ENCODE results near the gene COL13A1. TPM values are rescaled to one million over a fixed set of nuclear protein-coding genes. Genes with fewer than 3 reads are reported as not detected.

The COL13A1 gene
- total and polyA plus RNA-seq, 2 of the 8 experiments (the other 6 are each of a cell fraction or from before 2014, with no cell fraction given): 2.6 to 5.2 TPM

GRCh38 chr10:69901022-69901421 lies 99.3 kb downstream of the COL13A1 start:
- Histone ChIP-seq H3K23ac (ENCODE audit: insufficient read length) (no peak overlapping the region), H3K14ac (ENCODE audit: insufficient read length) (no peak overlapping the region), H3K79me2 (ENCODE audit: control insufficient read depth in 1 of 2, insufficient read depth in 2 of 2, low read length in 2 of 2) (no peaks in the 10 kb centered on the region), H2BK12ac (ENCODE audit: low read depth, low read length) (no peak overlapping the region; the same call in 1 of the 2 replicates), H3K9me3 (ENCODE audit: insufficient read depth in 2 of 2, low read depth in 1 of 2, low read length in 1 of 2) (no peaks in the 10 kb centered on the region), H3K18ac (ENCODE audit: extremely low read depth, low read length) (no peak overlapping the region), H4K8ac (ENCODE audit: extremely low read depth, insufficient read depth, low read length) (no peak overlapping the region), H4K20me1 (replicated peaks in 1 of 2; ENCODE audit: control insufficient read depth in 1 of 2, insufficient read depth in 2 of 2, low read length in 2 of 2) (no peaks in the 10 kb centered on the region), H2BK20ac (ENCODE audit: low read length) (peak overlapping the region; percentile 67; the same call in 1 of the 2 replicates), H4K91ac (replicated peaks; ENCODE audit: insufficient read length, low read length) (peak overlapping the region; percentile 56), H3K9ac (replicated peaks in 1 of 4; ENCODE audit: extremely low read depth in 1 of 4, low read depth in 3 of 4, low read length in 3 of 4) (no peak overlapping the region), H3K79me1 (ENCODE audit: low read depth, low read length) (no peaks in the 10 kb centered on the region), H3K4me2 (ENCODE audit: insufficient read depth in 1 of 2, low read depth in 2 of 2, low read length in 2 of 2) (no peak overlapping the region), H2AFZ (ENCODE audit: low read length) (no peak overlapping the region), H3K27me3 (replicated peaks in 1 of 4; ENCODE audit: control insufficient read depth in 3 of 4, extremely low read depth in 1 of 4, insufficient read depth in 3 of 4, low read length in 3 of 4) (no peaks in the 10 kb centered on the region; a peak in 1 of 7 replicates), H2BK120ac (replicated peaks; ENCODE audit: low read depth, low read length) (no peak overlapping the region), H2AK5ac (ENCODE audit: low read depth, low read length) (0 out of 2 replicates have a peak overlapping the region, but pooled peaks have one; percentile 24), H3K27ac (ENCODE audit: low read depth, low read length) (no peak overlapping the region), H3K23me2 (ENCODE audit: low read depth, low read length) (no peaks in the 10 kb centered on the region), H3K4me3 (ENCODE audit: extremely low read depth in 1 of 4, insufficient read depth in 2 of 4, low read depth in 3 of 4, low read length in 4 of 4) (no peak overlapping the region), H2BK15ac (ENCODE audit: low read length) (0 out of 2 replicates have a peak overlapping the region, but pooled peaks have one; percentile 88), H4K5ac (ENCODE audit: insufficient read length, low read depth, low read length) (no peak overlapping the region), H3K36me3 (ENCODE audit: control insufficient read depth in 2 of 4, insufficient read depth in 4 of 4, low read length in 3 of 4) (no peaks in the 10 kb centered on the region), H3K4ac (replicated peaks; ENCODE audit: insufficient read length, low read depth, low read length) (no peak overlapping the region), H3K56ac (replicated peaks; ENCODE audit: insufficient read length, low read depth, low read length) (no peak overlapping the region), H2BK5ac (ENCODE audit: low read depth, low read length) (no peak overlapping the region), H3K4me1 (replicated peaks in 1 of 4; ENCODE audit: control insufficient read depth in 3 of 4, insufficient read depth in 4 of 4, low read length in 3 of 4) (peaks cover 0 to 23% (median 12%) of the 10 kb centered on the region in 4 experiments; a peak in 6 of 7 replicates)
- 84% methylated on average over 2 of the region's 2 CpGs; no CpG with 5 or more reads in 1 of the 2 experiments for WGBS, 2 experiments (ENCODE audit: extremely low coverage in 1 of 2, insufficient coverage in 1 of 2, insufficient read length in 1 of 2, insufficient replicate concordance in 2 of 2, low coverage in 1 of 2, low lambda C conversion rate in 2 of 2, missing lambda C conversion rate in 1 of 2)
- ChIA-PET CTCF (ENCODE audit: partially characterized antibody) (interaction anchor here (0.6 to 9.4 kb wide), 36 partner anchors 8 to 264 kb away, joined by 3 to 209 read pairs (median 5); no protein-coding TSS in a partner anchor), POLR2A (ENCODE audit: partially characterized antibody) (interaction anchor here (0.9 to 1.6 kb wide), 4 partner anchors 9 to 24 kb away, joined by 3 to 5 read pairs (median 4); no protein-coding TSS in a partner anchor)
- FAIRE-seq (no peak), DNase-seq (ENCODE audit: low read depth in 1 of 2, low spot score in 2 of 2) (no peak)
- TF ChIP-seq ASH2L (IDR thresholded peaks at IDR 0.05; ENCODE audit: low read length) (no peak), SRF (IDR thresholded peaks at IDR 0.05; ENCODE audit: low read depth, low read length) (no peak), BCL11A (IDR thresholded peaks at IDR 0.05; ENCODE audit: low read depth in 2 of 2, low read length in 2 of 2) (no peak), SUZ12 (IDR thresholded peaks at IDR 0.05; ENCODE audit: low read length) (no peak), FOSL1 (IDR thresholded peaks at IDR 0.05; ENCODE audit: insufficient read depth, low read depth, low read length) (no peak), ATF2 (IDR thresholded peaks at IDR 0.05; ENCODE audit: low read length) (no peak), EGR1 (IDR thresholded peaks at IDR 0.05; ENCODE audit: borderline replicate concordance, low read depth, low read length) (no peak), HDAC6 (IDR thresholded peaks at IDR 0.05; ENCODE audit: low read depth, low read length) (no peak), CREB1 (IDR thresholded peaks at IDR 0.05) (no peak), SIRT6 (IDR thresholded peaks at IDR 0.05; ENCODE audit: low read length) (no peak), CBX5 (IDR thresholded peaks at IDR 0.05; ENCODE audit: low read depth, low read length) (no peak), SP2 (IDR thresholded peaks at IDR 0.05; ENCODE audit: low read length) (no peak)

All from H1 (cell line).